CD14-positive monocyte (primary cell): ENCODE measurements around the gene CNTN5. TPM values are rescaled to one million over a fixed set of nuclear protein-coding genes. Genes with fewer than 3 reads are reported as not detected.
A peak's percentile ranks its signal among the peaks of the same experiment; 100 is the strongest.

ENCODE experiments used
- DNase-seq, 3 donors: peaks; one replicate each; pipeline ENCODE4 v3.0.0-alpha.2; 2011 to 2022
- H2AFZ ChIP-seq: 2 replicates; pipeline ENCODE4 v1.6.0; 2012; ENCODE audit warnings: mild to moderate bottlenecking, low read depth, low read length, inconsistent platforms; ENCODE audit not compliant: insufficient read depth, poor library complexity, severe bottlenecking
- H3K27ac ChIP-seq, 2 donors: 1 replicate in 1 of 2; 2 replicates in 1 of 2; pipeline ENCODE4 v1.5.1; 2012 to 2013; ENCODE audit warnings: low read length in 2 of 2, control low read depth in 1 of 2, inconsistent platforms in 1 of 2, low read depth in 1 of 2, mild to moderate bottlenecking in 1 of 2
- H3K27me3 ChIP-seq, 2 donors: one replicate each; pipeline versions ENCODE4 v1.6.0 to v1.6.1; 2011 to 2013; ENCODE audit warnings: low read length in 2 of 2; ENCODE audit not compliant: control insufficient read depth in 2 of 2, insufficient read depth in 2 of 2
- H3K36me3 ChIP-seq, 2 donors: replicated peaks in 1 of 2; 1 replicate in 1 of 2; 2 replicates in 1 of 2; pipeline versions ENCODE4 v1.5.1 to v1.6.1; 2012 to 2013; ENCODE audit warnings: low read length in 2 of 2, control low read depth in 1 of 2, inconsistent platforms in 1 of 2, mild to moderate bottlenecking in 1 of 2; ENCODE audit not compliant: insufficient read depth in 2 of 2, control insufficient read depth in 1 of 2
- H3K4me1 ChIP-seq, 2 donors: 1 replicate in 1 of 2; 2 replicates in 1 of 2; pipeline versions ENCODE4 v1.5.1 to v1.6.1; 2012 to 2013; ENCODE audit warnings: low read length in 2 of 2, control low read depth in 1 of 2, inconsistent platforms in 1 of 2, mild to moderate bottlenecking in 1 of 2, moderate library complexity in 1 of 2; ENCODE audit not compliant: insufficient read depth in 2 of 2, control insufficient read depth in 1 of 2
- H3K4me2 ChIP-seq: replicated peaks from 2 replicates; pipeline ENCODE3; 2012; ENCODE audit warnings: low read length, moderate library complexity, mild to moderate bottlenecking; ENCODE audit not compliant: poor library complexity, severe bottlenecking; ENCODE audit errors: extremely low read depth
- H3K4me3 ChIP-seq, 3 experiments: fragments of 200-600 bp in 1 of 3; sonication (generic) in 1 of 3; replicated peaks in 1 of 3; 1 replicate in 2 of 3; 2 replicates in 1 of 3; pipeline ENCODE4 v1.5.1; 2011 to 2013; ENCODE audit warnings: low read length in 3 of 3, mild to moderate bottlenecking in 3 of 3, control low read depth in 2 of 3, low read depth in 2 of 3, inconsistent platforms in 1 of 3, moderate library complexity in 1 of 3
- H3K79me2 ChIP-seq: 2 replicates; pipeline ENCODE4 v1.6.0; 2012; ENCODE audit warnings: mild to moderate bottlenecking, control low read depth, inconsistent platforms, low read length, moderate library complexity; ENCODE audit not compliant: insufficient read depth
- H3K9ac ChIP-seq: 2 replicates; pipeline ENCODE4 v1.6.0; 2017; ENCODE audit warnings: low read length, mild to moderate bottlenecking; ENCODE audit not compliant: insufficient read depth, poor library complexity, severe bottlenecking
- H3K9me3 ChIP-seq, 2 donors: replicated peaks in 1 of 2; 1 replicate in 1 of 2; 2 replicates in 1 of 2; pipeline versions ENCODE4 v1.5.1 to v1.6.1; 2012 to 2013; ENCODE audit warnings: low read length in 2 of 2, control low read depth in 1 of 2; ENCODE audit not compliant: control insufficient read depth in 1 of 2, insufficient read depth in 1 of 2
- H4K20me1 ChIP-seq: 2 replicates; pipeline ENCODE4 v1.6.0; 2012; ENCODE audit warnings: mild to moderate bottlenecking, low read length, control low read depth, moderate library complexity; ENCODE audit not compliant: insufficient read depth
- H3K27ac Mint-ChIP-seq, 7 donors: one replicate each; pipeline ENCODE4 v1.8.0; 2020; ENCODE audit warnings: mild to moderate bottlenecking in 7 of 7, mixed read lengths in 7 of 7, moderate library complexity in 6 of 7, inconsistent platforms in 2 of 7
- H3K27me3 Mint-ChIP-seq, 3 donors: one replicate each; pipeline ENCODE4 v1.8.0; 2021 to 2022; ENCODE audit warnings: low read depth in 3 of 3, mild to moderate bottlenecking in 3 of 3, mixed read lengths in 3 of 3, moderate library complexity in 3 of 3, inconsistent platforms in 1 of 3
- H3K36me3 Mint-ChIP-seq, 2 donors: one replicate each; pipeline ENCODE4 v1.8.0; 2020; ENCODE audit warnings: mixed read lengths in 2 of 2, inconsistent platforms in 1 of 2, mild to moderate bottlenecking in 1 of 2
- H3K4me1 Mint-ChIP-seq: one replicate; pipeline ENCODE4 v1.8.0; 2020; ENCODE audit warnings: mild to moderate bottlenecking, mixed read lengths
- H3K4me3 Mint-ChIP-seq, 2 donors: one replicate each; pipeline ENCODE4 v1.8.0; 2020; ENCODE audit warnings: mild to moderate bottlenecking in 2 of 2, mixed read lengths in 2 of 2, moderate library complexity in 1 of 2
- H3K9me3 Mint-ChIP-seq, 7 donors: one replicate each; pipeline ENCODE4 v1.8.0; 2020 to 2022; ENCODE audit warnings: mixed read lengths in 7 of 7, mild to moderate bottlenecking in 6 of 7, moderate library complexity in 6 of 7, inconsistent platforms in 2 of 7
- WGBS: methylation state at CpG from one replicate; pipeline ENCODE4 v1.1.5; 2013; ENCODE audit warnings: missing lambda C conversion rate; ENCODE audit not compliant: insufficient coverage; 5-methylcytosine and 5-hydroxymethylcytosine counted together
- intact Hi-C, 2 donors: fragments of 100-400 bp; cut with micrococcal nuclease; formaldehyde crosslinking; loops; one replicate each; pipeline versions ENCODE4 v1.15.0 to v1.15.1; 2023
- polyA plus RNA-seq, 3 donors: library from polyadenylated mRNA; depleted of rRNA in 1 of 3; unstranded in 2 of 3; stranded (reverse) in 1 of 3; fragments of 300-500 nt in 2 of 3; fragments of >200 nt in 1 of 3; fragmentation: Illumina TruSeq in 2 of 3; gene quantifications; 1 replicate in 2 of 3; 2 replicates in 1 of 3; pipeline ENCODE4 v1.2.3, GENCODE V29; 2012 to 2021
- TF ChIP-seq, protein P1 (sequence below): fragments of 200-600 bp; IDR thresholded peaks from one replicate; pipeline ENCODE4 v1.8.0; 2022; ENCODE audit warnings: antibody characterized with exemption, mild to moderate bottlenecking

CNTN5 gene
- polyA plus RNA-seq, 3 donors, result not detected

- no peak overlapping the region for H3K27ac ChIP-seq
- no peaks in the 10 kb centered on the region for H3K79me2 ChIP-seq
- 67% methylated on average over 2 of the region's 8 CpGs for WGBS
- Mint-ChIP-seq H3K27ac (no peak overlapping the region), H3K4me3 (no peak overlapping the region), H3K9me3 (peaks cover 0 to 2% (median 0%) of the 10 kb centered on the region in 7 donors), H3K36me3 (no peaks in the 10 kb centered on the region), H3K4me1 (no peaks in the 10 kb centered on the region), H3K27me3 (peaks cover 0 to 2% (median 0%) of the 10 kb centered on the region in 3 donors)
- no peaks in the 10 kb centered on the region for H3K36me3 ChIP-seq
- TF ChIP-seq, protein P1, sequence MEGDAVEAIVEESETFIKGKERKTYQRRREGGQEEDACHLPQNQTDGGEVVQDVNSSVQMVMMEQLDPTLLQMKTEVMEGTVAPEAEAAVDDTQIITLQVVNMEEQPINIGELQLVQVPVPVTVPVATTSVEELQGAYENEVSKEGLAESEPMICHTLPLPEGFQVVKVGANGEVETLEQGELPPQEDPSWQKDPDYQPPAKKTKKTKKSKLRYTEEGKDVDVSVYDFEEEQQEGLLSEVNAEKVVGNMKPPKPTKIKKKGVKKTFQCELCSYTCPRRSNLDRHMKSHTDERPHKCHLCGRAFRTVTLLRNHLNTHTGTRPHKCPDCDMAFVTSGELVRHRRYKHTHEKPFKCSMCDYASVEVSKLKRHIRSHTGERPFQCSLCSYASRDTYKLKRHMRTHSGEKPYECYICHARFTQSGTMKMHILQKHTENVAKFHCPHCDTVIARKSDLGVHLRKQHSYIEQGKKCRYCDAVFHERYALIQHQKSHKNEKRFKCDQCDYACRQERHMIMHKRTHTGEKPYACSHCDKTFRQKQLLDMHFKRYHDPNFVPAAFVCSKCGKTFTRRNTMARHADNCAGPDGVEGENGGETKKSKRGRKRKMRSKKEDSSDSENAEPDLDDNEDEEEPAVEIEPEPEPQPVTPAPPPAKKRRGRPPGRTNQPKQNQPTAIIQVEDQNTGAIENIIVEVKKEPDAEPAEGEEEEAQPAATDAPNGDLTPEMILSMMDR, result no peak
- H2AFZ ChIP-seq, result no peak overlapping the region
- no peak overlapping the region for H3K9ac ChIP-seq
- no peaks in the 10 kb centered on the region for H3K9me3 ChIP-seq
- no peak overlapping the region for H3K4me2 ChIP-seq
- no peaks in the 10 kb centered on the region for H4K20me1 ChIP-seq
- DNase-seq, result peak in 1 of 3 donors; percentile 13
- no peak overlapping the region for H3K4me3 ChIP-seq
- intact Hi-C loops, result no loop called here
- H3K4me1 ChIP-seq, result no peaks in the 10 kb centered on the region
- H3K27me3 ChIP-seq, result no peaks in the 10 kb centered on the region
Observed at GRCh38 chr11:99325847-99326246, 305.1 kb downstream of the CNTN5 start.

DNA sequence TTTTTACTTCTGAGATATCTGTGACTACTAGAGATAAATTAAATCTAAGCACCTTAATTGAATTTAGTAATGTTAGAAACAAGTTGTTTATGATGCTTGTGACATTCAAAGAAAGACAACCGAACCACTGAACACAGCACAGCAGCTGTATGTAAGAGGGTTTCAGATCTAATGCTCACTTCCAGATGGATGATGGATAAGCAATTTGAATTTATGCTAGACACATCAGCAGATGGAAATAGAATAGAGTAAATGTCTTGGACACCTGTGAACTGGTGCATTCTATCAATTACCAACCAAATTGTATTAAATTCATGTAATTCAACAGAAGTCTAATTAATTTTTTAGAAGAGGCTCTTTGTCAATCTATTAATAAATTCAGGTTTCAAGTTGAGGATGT is 306.3 kb downstream of the CNTN5 start:
- H3K27ac ChIP-seq, result no peak overlapping the region
- peaks cover 0 to 2% (median 0%) of the 10 kb centered on the region in 3 donors for H3K27me3 Mint-ChIP-seq
- H3K9ac ChIP-seq, result no peak overlapping the region
- H3K79me2 ChIP-seq, result no peaks in the 10 kb centered on the region
- no peaks in the 10 kb centered on the region for H3K4me1 Mint-ChIP-seq
- DNase-seq, result no peak
- no peak overlapping the region for H3K4me3 ChIP-seq
- H3K4me3 Mint-ChIP-seq, result no peak overlapping the region
- no peaks in the 10 kb centered on the region for H3K4me1 ChIP-seq
- H3K27me3 ChIP-seq, result no peaks in the 10 kb centered on the region
- TF ChIP-seq, protein P1, result no peak
- no peak overlapping the region for H2AFZ ChIP-seq
- no CpG with 5 or more reads among the region's 1 CpG for WGBS
- no peak overlapping the region for H3K27ac Mint-ChIP-seq
- no peaks in the 10 kb centered on the region for H3K36me3 ChIP-seq
- no peaks in the 10 kb centered on the region for H3K9me3 ChIP-seq
- no peak overlapping the region for H3K4me2 ChIP-seq
- intact Hi-C loops, result no loop called here
- no peaks in the 10 kb centered on the region for H3K36me3 Mint-ChIP-seq
- no peaks in the 10 kb centered on the region for H4K20me1 ChIP-seq
- H3K9me3 Mint-ChIP-seq, result peaks cover 0 to 2% (median 0%) of the 10 kb centered on the region in 7 donors
